ENCODE data around the gene IRGQ. TPM values are rescaled to one million over a fixed set of nuclear protein-coding genes. Genes with fewer than 3 reads are reported as not detected.
A peak's percentile ranks its signal among the peaks of the same experiment; 100 is the strongest.

Gene IRGQ
- total RNA-seq, 4 donors from 2014 or later: 20.2 to 25.8 (median 23.6) TPM

- Histone ChIP-seq H3K4me1 (no peaks in the 10 kb centered on the region), H3K36me3 (no peaks in the 10 kb centered on the region), H3K4me3 (no peak overlapping the region), H3K9me3 (no peaks in the 10 kb centered on the region), H3K27ac (no peak overlapping the region), H3K27me3 (no peaks in the 10 kb centered on the region)
- TF ChIP-seq POLR2A (IDR thresholded peaks at IDR 0.05) (no peak), CTCF (IDR thresholded peaks at IDR 0.05 in 4 of 5, conservative IDR thresholded peaks at IDR 0.05 in 1 of 5) (no peak)
- ATAC-seq (no peak), DNase-seq (no peak)
- in situ Hi-C loops (cut with MboI; ENCODE audit: low sequenced_read_pairs in 4 of 4) (no loop called here), intact Hi-C loops (cut with DNase I; ENCODE audit: low total_unique reads) (no loop called here)
Observed at GRCh38 chr19:43625918-43626579, 30.1 kb upstream of the IRGQ start.

- intact Hi-C loops (cut with DNase I; ENCODE audit: low total_unique reads): no loop called here
- TF ChIP-seq CTCF (IDR thresholded peaks at IDR 0.05 in 4 of 5, conservative IDR thresholded peaks at IDR 0.05 in 1 of 5): no peak
- no peak for TF ChIP-seq POLR2A (IDR thresholded peaks at IDR 0.05)
- no peak overlapping the region for H3K4me3 ChIP-seq
- no peaks in the 10 kb centered on the region for H3K9me3 ChIP-seq
- H3K4me1 ChIP-seq: peaks cover 0 to 7% of the 10 kb centered on the region in 2 donors
- ATAC-seq: no peak
- peak in 1 of 2 donors; percentile 18 for DNase-seq
- no peak overlapping the region for H3K27ac ChIP-seq
- no peaks in the 10 kb centered on the region for H3K36me3 ChIP-seq
- H3K27me3 ChIP-seq: no peaks in the 10 kb centered on the region
- in situ Hi-C loops (cut with MboI; ENCODE audit: low sequenced_read_pairs in 4 of 4): no loop called here
Observed at GRCh38 chr19:43624933-43625332, 29.0 kb upstream of the IRGQ start.

- ATAC-seq (no peak), DNase-seq (no peak)
- H3K36me3 ChIP-seq: no peaks in the 10 kb centered on the region
- no peak for TF ChIP-seq POLR2A (IDR thresholded peaks at IDR 0.05)
- no peak for TF ChIP-seq CTCF (IDR thresholded peaks at IDR 0.05 in 4 of 5, conservative IDR thresholded peaks at IDR 0.05 in 1 of 5)
- in situ Hi-C loops (cut with MboI; ENCODE audit: low sequenced_read_pairs in 4 of 4): no loop called here
- no peak overlapping the region for H3K27ac ChIP-seq
- no peak overlapping the region for H3K4me3 ChIP-seq
- H3K4me1 ChIP-seq: peaks cover 0 to 11% of the 10 kb centered on the region in 2 donors
- no peaks in the 10 kb centered on the region for H3K9me3 ChIP-seq
- intact Hi-C loops (cut with DNase I; ENCODE audit: low total_unique reads): no loop called here
- H3K27me3 ChIP-seq: no peaks in the 10 kb centered on the region
Observed at GRCh38 chr19:43623889-43624670, 28.1 kb upstream of the IRGQ start.

GRCh38 chr19:43622956-43623355 lies 27.0 kb upstream of the IRGQ start:
- Histone ChIP-seq H3K27ac (no peak overlapping the region), H3K36me3 (no peaks in the 10 kb centered on the region), H3K27me3 (no peaks in the 10 kb centered on the region), H3K4me3 (no peak overlapping the region), H3K4me1 (peaks cover 8 to 19% of the 10 kb centered on the region in 2 donors), H3K9me3 (no peaks in the 10 kb centered on the region)
- intact Hi-C loops (cut with DNase I; ENCODE audit: low total_unique reads): no loop called here
- ATAC-seq (no peak), DNase-seq (no peak)
- in situ Hi-C loops (cut with MboI; ENCODE audit: low sequenced_read_pairs in 4 of 4): no loop called here
- TF ChIP-seq CTCF (IDR thresholded peaks at IDR 0.05 in 4 of 5, conservative IDR thresholded peaks at IDR 0.05 in 1 of 5) (no peak), POLR2A (IDR thresholded peaks at IDR 0.05) (no peak)

Data from gastrocnemius medialis (tissue), 4 donors.